ENCODE results near the gene PLEKHA6. TPM values are rescaled to one million over a fixed set of nuclear protein-coding genes. Genes with fewer than 3 reads are reported as not detected.

The PLEKHA6 gene
- total and polyA plus RNA-seq, 10 donors: 0.47 to 6.5 (median 2.7) TPM

DNA sequence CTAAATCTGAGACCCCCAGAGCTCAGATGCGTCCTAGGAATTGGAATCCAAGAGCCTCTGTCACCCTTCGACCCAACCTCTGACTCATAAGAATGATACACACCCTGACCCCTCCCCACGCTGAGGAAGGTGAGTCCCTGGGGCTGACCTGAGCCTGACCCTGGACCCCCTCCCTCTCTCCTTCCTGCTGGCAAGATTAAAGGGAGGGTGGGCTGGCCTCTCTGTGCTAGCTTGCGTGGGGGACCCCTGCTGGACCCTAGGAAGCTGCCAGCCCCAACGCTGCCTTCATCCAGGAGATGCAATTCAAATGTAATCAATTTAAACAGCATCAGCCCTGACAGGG lies 627 bp downstream of the PLEKHA6 start:
- Histone ChIP-seq H3K27ac (no peak overlapping the region), H3K36me3 (no peaks in the 10 kb centered on the region), H3K9me3 (no peaks in the 10 kb centered on the region), H3K27me3 (replicated peaks in 1 of 7) (peaks cover 0 to 44% (median 3%) of the 10 kb centered on the region in 7 donors), H3K4me1 (peaks cover 8 to 60% (median 30%) of the 10 kb centered on the region in 6 donors), H3K4me3 (no peak overlapping the region)
- intact Hi-C loops (cut with DNase I; ENCODE audit: low total_unique reads): no loop called here
- TF ChIP-seq POLR2AphosphoS5 (IDR thresholded peaks at IDR 0.05): no peak
- no peak for TF ChIP-seq POLR2A (IDR thresholded peaks at IDR 0.05)
- TF ChIP-seq, protein P1, sequence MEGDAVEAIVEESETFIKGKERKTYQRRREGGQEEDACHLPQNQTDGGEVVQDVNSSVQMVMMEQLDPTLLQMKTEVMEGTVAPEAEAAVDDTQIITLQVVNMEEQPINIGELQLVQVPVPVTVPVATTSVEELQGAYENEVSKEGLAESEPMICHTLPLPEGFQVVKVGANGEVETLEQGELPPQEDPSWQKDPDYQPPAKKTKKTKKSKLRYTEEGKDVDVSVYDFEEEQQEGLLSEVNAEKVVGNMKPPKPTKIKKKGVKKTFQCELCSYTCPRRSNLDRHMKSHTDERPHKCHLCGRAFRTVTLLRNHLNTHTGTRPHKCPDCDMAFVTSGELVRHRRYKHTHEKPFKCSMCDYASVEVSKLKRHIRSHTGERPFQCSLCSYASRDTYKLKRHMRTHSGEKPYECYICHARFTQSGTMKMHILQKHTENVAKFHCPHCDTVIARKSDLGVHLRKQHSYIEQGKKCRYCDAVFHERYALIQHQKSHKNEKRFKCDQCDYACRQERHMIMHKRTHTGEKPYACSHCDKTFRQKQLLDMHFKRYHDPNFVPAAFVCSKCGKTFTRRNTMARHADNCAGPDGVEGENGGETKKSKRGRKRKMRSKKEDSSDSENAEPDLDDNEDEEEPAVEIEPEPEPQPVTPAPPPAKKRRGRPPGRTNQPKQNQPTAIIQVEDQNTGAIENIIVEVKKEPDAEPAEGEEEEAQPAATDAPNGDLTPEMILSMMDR (IDR thresholded peaks at IDR 0.05 in 8 of 11, conservative IDR thresholded peaks at IDR 0.05 in 3 of 11): no peak
- no peak for DNase-seq
- WGBS, 5 donors: 26 to 44% (median 37%) methylated on average over 3 to 5 of the region's 5 CpGs

DNA sequence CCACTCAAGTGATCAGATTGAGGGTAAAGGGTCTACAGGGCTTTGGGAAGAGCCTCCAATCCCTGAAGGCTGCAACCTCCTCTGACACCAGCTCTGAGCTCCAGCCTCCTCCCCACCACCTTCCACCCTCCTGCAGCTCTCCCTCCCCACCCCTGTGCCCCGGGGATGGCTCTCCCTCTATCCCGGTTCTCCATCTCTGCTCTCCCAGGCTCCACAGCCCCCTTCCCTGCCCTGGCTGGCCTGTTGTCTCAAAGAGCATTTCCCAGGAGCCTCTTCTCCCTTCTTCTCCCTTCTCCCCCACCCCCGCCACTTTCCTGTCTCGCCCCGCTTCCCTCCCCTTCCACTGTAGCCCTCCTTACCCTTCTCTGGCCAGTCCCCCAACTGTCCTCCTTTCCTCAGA lies 1.1 kb downstream of the PLEKHA6 start:
- Histone ChIP-seq H3K9me3 (no peaks in the 10 kb centered on the region), H3K36me3 (no peaks in the 10 kb centered on the region), H3K4me3 (no peak overlapping the region), H3K27ac (no peak overlapping the region), H3K4me1 (peaks cover 8 to 55% (median 25%) of the 10 kb centered on the region in 6 donors), H3K27me3 (replicated peaks in 1 of 7) (peaks cover 0 to 44% (median 3%) of the 10 kb centered on the region in 7 donors)
- TF ChIP-seq, protein P1 (IDR thresholded peaks at IDR 0.05 in 8 of 11, conservative IDR thresholded peaks at IDR 0.05 in 3 of 11): no peak
- TF ChIP-seq POLR2AphosphoS5 (IDR thresholded peaks at IDR 0.05) (no peak), POLR2A (IDR thresholded peaks at IDR 0.05) (no peak)
- no peak for DNase-seq
- intact Hi-C loops (cut with DNase I; ENCODE audit: low total_unique reads): no loop called here
- WGBS, 5 donors: 53 to 66% (median 59%) methylated on average over 5 of the region's 5 CpGs

DNA sequence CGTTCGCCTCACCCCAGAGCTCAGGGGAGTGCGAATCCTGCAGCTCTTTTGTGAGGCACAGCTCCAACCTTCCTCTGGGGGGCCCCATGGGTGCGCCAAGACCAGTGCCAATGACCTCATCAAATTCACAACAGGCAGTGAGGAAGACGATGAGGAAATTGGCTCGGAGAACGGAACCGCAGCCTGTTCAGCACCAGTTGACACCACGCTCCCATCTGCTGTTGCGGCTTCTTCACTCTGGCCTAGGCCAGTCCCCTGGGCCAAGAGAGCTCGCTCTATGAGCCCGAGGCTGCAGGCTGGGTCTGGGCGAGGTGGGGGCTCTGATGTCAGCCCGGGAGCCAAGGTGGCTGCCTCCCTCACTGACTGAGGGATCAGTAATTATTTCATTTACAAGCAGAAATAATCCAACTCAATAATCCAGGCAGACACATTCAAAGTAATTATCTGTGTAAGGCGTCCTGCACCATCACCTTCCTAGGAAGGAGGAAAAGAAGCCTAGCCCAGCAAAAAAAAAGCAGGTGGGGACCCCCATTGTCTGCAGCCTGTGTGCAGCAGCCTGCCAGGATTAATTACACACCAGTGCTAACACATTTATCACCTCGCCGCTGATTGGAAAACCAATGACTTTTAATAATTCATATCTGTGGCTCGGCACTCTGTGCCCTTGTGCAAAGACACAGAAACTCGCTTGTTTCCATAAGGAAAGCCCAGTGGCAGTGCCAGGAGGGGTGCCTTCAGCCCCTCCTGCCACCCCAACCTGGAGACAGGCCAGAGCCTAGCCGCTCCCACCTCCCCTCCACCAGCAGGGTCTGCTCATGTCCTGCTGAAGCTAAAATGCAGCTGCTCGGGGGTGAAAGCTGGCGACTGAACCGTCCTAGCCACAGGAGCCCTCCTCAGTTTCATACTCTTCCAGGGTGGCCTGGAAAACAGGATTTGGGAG lies 1.9 kb downstream of the PLEKHA6 start:
- Histone ChIP-seq H3K27ac (no peak overlapping the region), H3K4me3 (no peak overlapping the region), H3K27me3 (replicated peaks in 1 of 7) (peaks cover 0 to 39% (median 3%) of the 10 kb centered on the region in 7 donors), H3K9me3 (no peaks in the 10 kb centered on the region), H3K36me3 (no peaks in the 10 kb centered on the region), H3K4me1 (peaks cover 1 to 47% (median 17%) of the 10 kb centered on the region in 6 donors)
- DNase-seq: no peak
- 37 to 69% (median 58%) methylated on average over 18 to 23 of the region's 23 CpGs for WGBS, 5 donors
- no peak for TF ChIP-seq POLR2A (IDR thresholded peaks at IDR 0.05)
- TF ChIP-seq, protein P1 (IDR thresholded peaks at IDR 0.05 in 8 of 11, conservative IDR thresholded peaks at IDR 0.05 in 3 of 11): no peak
- no peak for TF ChIP-seq POLR2AphosphoS5 (IDR thresholded peaks at IDR 0.05)
- intact Hi-C loops (cut with DNase I; ENCODE audit: low total_unique reads): no loop called here

DNA sequence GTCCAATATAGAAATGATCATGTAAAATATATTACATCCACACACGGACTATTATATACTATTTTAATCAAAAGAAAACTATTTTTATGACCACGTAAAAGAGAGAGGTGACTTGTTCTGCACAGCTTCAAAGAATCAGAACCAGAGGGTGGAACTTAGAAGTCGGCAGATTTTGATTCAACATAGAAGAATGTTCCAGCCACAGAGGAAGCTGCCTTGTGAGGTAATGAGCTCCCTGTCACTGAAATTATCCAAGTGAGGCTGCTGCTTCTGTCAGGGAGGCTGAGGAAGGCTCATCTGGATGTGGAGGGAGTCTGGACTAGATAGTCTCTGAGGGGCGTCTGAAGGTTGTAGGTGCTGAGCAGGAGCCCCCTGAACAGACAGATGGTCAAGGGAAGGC lies 2.7 kb downstream of the PLEKHA6 start:
- 65 to 78% (median 70%) methylated on average over 4 of the region's 4 CpGs for WGBS, 5 donors

More for the DNA sequence above, 2.7 kb downstream of the PLEKHA6 start:
- H3K9me3 ChIP-seq: no peaks in the 10 kb centered on the region
- intact Hi-C loops (cut with DNase I; ENCODE audit: low total_unique reads): no loop called here
- peaks cover 0 to 40% (median 17%) of the 10 kb centered on the region in 6 donors for H3K4me1 ChIP-seq
- peaks cover 0 to 38% (median 3%) of the 10 kb centered on the region in 7 donors for H3K27me3 ChIP-seq (replicated peaks in 1 of 7)
- no peak for TF ChIP-seq POLR2A (IDR thresholded peaks at IDR 0.05)
- TF ChIP-seq, protein P1 (IDR thresholded peaks at IDR 0.05 in 8 of 11, conservative IDR thresholded peaks at IDR 0.05 in 3 of 11): no peak
- TF ChIP-seq POLR2AphosphoS5 (IDR thresholded peaks at IDR 0.05): no peak
- DNase-seq: no peak
- H3K36me3 ChIP-seq: no peaks in the 10 kb centered on the region
- H3K27ac ChIP-seq: no peak overlapping the region
- H3K4me3 ChIP-seq: no peak overlapping the region
